ENCODE results near the gene EIF4E1B. TPM values are rescaled to one million over a fixed set of nuclear protein-coding genes. Genes with fewer than 3 reads are reported as not detected.
A peak's percentile ranks its signal among the peaks of the same experiment; 100 is the strongest.

The EIF4E1B gene
- total and polyA plus RNA-seq, 2 experiments from 2014 or later: not detected

- H3K4me3 ChIP-seq: peak overlapping the region; percentile 45
- H3K36me3 ChIP-seq: no peaks in the 10 kb centered on the region
- peaks cover 16% of the 10 kb centered on the region for H3K27me3 ChIP-seq
- no peak for DNase-seq (ENCODE audit: low read depth in 1 of 2, low spot score in 1 of 2)
- peaks cover 7% of the 10 kb centered on the region for H3K4me1 ChIP-seq (ENCODE audit: low read depth)
- TF ChIP-seq, protein P1, sequence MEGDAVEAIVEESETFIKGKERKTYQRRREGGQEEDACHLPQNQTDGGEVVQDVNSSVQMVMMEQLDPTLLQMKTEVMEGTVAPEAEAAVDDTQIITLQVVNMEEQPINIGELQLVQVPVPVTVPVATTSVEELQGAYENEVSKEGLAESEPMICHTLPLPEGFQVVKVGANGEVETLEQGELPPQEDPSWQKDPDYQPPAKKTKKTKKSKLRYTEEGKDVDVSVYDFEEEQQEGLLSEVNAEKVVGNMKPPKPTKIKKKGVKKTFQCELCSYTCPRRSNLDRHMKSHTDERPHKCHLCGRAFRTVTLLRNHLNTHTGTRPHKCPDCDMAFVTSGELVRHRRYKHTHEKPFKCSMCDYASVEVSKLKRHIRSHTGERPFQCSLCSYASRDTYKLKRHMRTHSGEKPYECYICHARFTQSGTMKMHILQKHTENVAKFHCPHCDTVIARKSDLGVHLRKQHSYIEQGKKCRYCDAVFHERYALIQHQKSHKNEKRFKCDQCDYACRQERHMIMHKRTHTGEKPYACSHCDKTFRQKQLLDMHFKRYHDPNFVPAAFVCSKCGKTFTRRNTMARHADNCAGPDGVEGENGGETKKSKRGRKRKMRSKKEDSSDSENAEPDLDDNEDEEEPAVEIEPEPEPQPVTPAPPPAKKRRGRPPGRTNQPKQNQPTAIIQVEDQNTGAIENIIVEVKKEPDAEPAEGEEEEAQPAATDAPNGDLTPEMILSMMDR (IDR thresholded peaks at IDR 0.05; ENCODE audit: low read depth, low read length): no peak
- H3K9me3 ChIP-seq (ENCODE audit: low read depth): no peaks in the 10 kb centered on the region
- H3K27ac ChIP-seq: no peak overlapping the region
Measured at GRCh38 chr5:176608937-176609723, 21.3 kb upstream of the EIF4E1B start.

DNA sequence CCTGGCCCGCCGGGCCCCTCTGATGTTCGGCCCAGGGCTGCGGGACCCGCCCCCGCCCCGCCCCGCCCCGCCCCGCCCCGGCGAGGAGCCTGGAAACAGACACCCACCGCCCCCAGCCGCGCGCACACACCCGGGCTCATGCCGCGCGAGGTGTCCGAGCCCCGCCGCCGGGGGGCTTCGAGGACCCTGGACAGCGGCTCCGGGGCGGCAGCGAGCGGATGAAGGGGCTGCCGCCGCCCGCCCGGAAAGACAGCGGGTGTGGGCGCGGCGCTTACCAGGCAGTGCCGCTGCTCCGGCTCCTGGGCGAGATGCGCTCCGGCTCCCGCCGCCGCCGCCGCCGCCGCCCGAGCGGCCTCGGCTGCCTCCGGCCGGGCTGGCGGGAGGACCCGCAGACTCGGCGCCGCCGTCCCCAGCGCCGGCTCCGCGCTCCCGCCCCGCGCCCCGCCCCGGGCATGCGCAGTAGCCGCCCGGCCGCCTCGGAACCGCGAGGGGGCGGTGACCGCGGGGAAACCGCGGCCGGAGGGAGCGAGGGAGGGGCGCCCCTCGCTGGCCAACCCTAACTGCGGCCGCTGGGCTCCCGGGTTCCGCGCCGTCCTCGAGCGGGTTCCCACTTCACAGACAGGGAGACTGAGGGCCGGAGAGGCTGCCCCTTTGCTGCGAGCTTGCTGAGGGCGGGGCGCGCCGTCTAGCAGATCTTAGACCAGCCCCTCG is 20.6 kb upstream of the EIF4E1B start, which contains the start of gene GPRIN1:
Gene GPRIN1, minus strand, starts transcription at position 433 of the 711 bp plus-strand sequence. CDS start 10,322 bp downstream, outside the sequence.
- Histone ChIP-seq H3K36me3 (no peaks in the 10 kb centered on the region), H3K27ac (no peak within 1 kb of the TSS), H3K4me1 (ENCODE audit: low read depth) (peaks cover 7% of the 10 kb centered on the region), H3K27me3 (peaks cover 16% of the 10 kb centered on the region), H3K4me3 (peak within 1 kb of the TSS; percentile 45), H3K9me3 (ENCODE audit: low read depth) (no peaks in the 10 kb centered on the region)
- TF ChIP-seq, protein P1 (IDR thresholded peaks at IDR 0.05; ENCODE audit: low read depth, low read length): peak; percentile 24
- DNase-seq (ENCODE audit: low read depth in 1 of 2, low spot score in 1 of 2): peak; percentile 60 to 93

DNA sequence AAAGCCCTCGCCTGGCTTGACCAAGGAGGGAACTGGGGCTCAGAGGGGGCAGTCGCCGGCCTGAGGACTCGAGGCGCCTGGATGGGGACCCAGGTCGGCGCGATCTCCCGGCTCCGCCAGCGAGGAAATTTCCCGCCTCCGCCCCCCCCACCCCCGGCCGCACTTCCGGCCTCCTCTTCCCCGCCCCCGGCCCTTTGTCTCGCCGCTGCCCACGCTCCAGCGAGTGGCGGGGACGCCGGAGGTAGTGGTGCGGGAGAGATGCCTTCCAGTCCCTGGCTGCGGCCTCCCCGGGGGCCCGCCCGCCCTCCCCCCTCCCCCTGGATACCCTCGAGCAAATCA is 20.1 kb upstream of the EIF4E1B start:
- Histone ChIP-seq H3K36me3 (no peaks in the 10 kb centered on the region), H3K9me3 (ENCODE audit: low read depth) (no peaks in the 10 kb centered on the region), H3K27me3 (peaks cover 16% of the 10 kb centered on the region), H3K27ac (no peak overlapping the region), H3K4me3 (peak overlapping the region; percentile 45), H3K4me1 (ENCODE audit: low read depth) (peaks cover 7% of the 10 kb centered on the region)
- DNase-seq (ENCODE audit: low read depth in 1 of 2, low spot score in 1 of 2): no peak
- TF ChIP-seq, protein P1 (IDR thresholded peaks at IDR 0.05; ENCODE audit: low read depth, low read length): no peak

DNA sequence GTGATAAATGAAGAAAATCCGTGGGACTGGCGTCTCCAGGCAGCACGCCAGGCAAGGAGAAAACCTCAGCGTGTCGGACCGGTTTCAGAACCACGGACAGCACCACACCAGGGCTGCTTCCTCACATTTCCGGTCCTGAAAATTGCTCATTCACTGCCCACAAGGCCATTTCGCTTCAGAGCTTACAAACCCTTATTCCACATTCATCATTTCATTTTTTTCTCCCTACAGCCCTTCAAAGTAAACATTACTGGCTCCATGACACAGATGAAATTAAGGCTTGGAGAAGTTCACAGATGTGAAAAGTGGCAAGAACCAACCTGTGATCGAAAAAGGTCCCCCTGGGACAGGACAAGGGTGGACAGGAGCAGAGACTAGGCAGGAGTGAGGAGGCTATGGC is 19.0 kb upstream of the EIF4E1B start:
- peak; percentile 91 to 92 for DNase-seq (ENCODE audit: low read depth in 1 of 2, low spot score in 1 of 2)
- no peaks in the 10 kb centered on the region for H3K36me3 ChIP-seq
- H3K27ac ChIP-seq: no peak overlapping the region
- H3K4me3 ChIP-seq: no peak overlapping the region
- H3K27me3 ChIP-seq: peaks cover 16% of the 10 kb centered on the region
- H3K4me1 ChIP-seq (ENCODE audit: low read depth): peaks cover 3% of the 10 kb centered on the region
- TF ChIP-seq, protein P1 (IDR thresholded peaks at IDR 0.05; ENCODE audit: low read depth, low read length): no peak
- H3K9me3 ChIP-seq (ENCODE audit: low read depth): no peaks in the 10 kb centered on the region

- no peak overlapping the region for H3K27ac ChIP-seq
- H3K36me3 ChIP-seq: no peaks in the 10 kb centered on the region
- H3K4me1 ChIP-seq (ENCODE audit: low read depth): peaks cover 8% of the 10 kb centered on the region
- TF ChIP-seq, protein P1 (IDR thresholded peaks at IDR 0.05; ENCODE audit: low read depth, low read length): no peak
- no peaks in the 10 kb centered on the region for H3K9me3 ChIP-seq (ENCODE audit: low read depth)
- no peak overlapping the region for H3K4me3 ChIP-seq
- DNase-seq (ENCODE audit: low read depth in 1 of 2, low spot score in 1 of 2): no peak
- peaks cover 16% of the 10 kb centered on the region for H3K27me3 ChIP-seq
Measured at GRCh38 chr5:176612008-176612407, 18.5 kb upstream of the EIF4E1B start.
